ENCODE results near the gene KCNA3.

GRCh38 chr1:110717179-110717578 is 42.4 kb upstream of the KCNA3 start:
- TF ChIP-seq CTCF (IDR thresholded peaks at IDR 0.05) (no peak), RCOR1 (IDR thresholded peaks at IDR 0.05; ENCODE audit: low read length) (no peak), MXI1 (IDR thresholded peaks at IDR 0.05; ENCODE audit: low read depth, low read length) (no peak), RFX5 (IDR thresholded peaks at IDR 0.05; ENCODE audit: low read length) (no peak), EZH2phosphoT487 (IDR thresholded peaks at IDR 0.05; ENCODE audit: borderline replicate concordance, low read depth) (no peak), USF2 (IDR thresholded peaks at IDR 0.05; ENCODE audit: borderline replicate concordance, low read depth, low read length) (no peak), GABPA (IDR thresholded peaks at IDR 0.05; ENCODE audit: low read depth) (no peak)

Measured in SK-N-SH (cell line).